Liver (tissue), 9 donors: ENCODE results near the gene MYO5C. TPM values are rescaled to one million over a fixed set of nuclear protein-coding genes. Genes with fewer than 3 reads are reported as not detected.

Experiments used
- DNase-seq: peaks from one replicate; pipeline ENCODE4 v3.0.0-alpha.2; 2017; ENCODE audit warnings: low spot score
- H3K27ac ChIP-seq, 2 donors: one replicate each; pipeline ENCODE4 v1.7.0; 2013; ENCODE audit warnings: inconsistent platforms in 2 of 2, low read length in 2 of 2, control low read depth in 1 of 2, low read depth in 1 of 2, mild to moderate bottlenecking in 1 of 2
- H3K27me3 ChIP-seq, 4 donors: one replicate each; pipeline versions ENCODE4 v1.6.1 to v1.7.0; 2013; ENCODE audit warnings: low read length in 3 of 4, inconsistent platforms in 1 of 4, mild to moderate bottlenecking in 1 of 4, moderate library complexity in 1 of 4; ENCODE audit not compliant: control insufficient read depth in 4 of 4, insufficient read depth in 4 of 4
- H3K36me3 ChIP-seq, 4 donors: one replicate each; pipeline versions ENCODE4 v1.6.1 to v1.7.0; 2013; ENCODE audit warnings: low read length in 3 of 4, mild to moderate bottlenecking in 3 of 4, low read depth in 1 of 4, moderate library complexity in 1 of 4; ENCODE audit not compliant: control insufficient read depth in 4 of 4, insufficient read depth in 3 of 4
- H3K4me1 ChIP-seq, 4 donors: one replicate each; pipeline versions ENCODE4 v1.6.1 to v1.7.0; 2013; ENCODE audit warnings: low read length in 3 of 4, mild to moderate bottlenecking in 3 of 4, moderate library complexity in 1 of 4; ENCODE audit not compliant: control insufficient read depth in 4 of 4, insufficient read depth in 4 of 4
- H3K4me3 ChIP-seq, 3 donors: one replicate each; pipeline versions ENCODE4 v1.6.1 to v1.7.0; 2013; ENCODE audit warnings: low read length in 3 of 3, control low read depth in 1 of 3, low read depth in 1 of 3, mild to moderate bottlenecking in 1 of 3
- H3K9ac ChIP-seq, 2 donors: one replicate each; pipeline ENCODE4 v1.7.0; 2013; ENCODE audit warnings: low read length in 2 of 2, mild to moderate bottlenecking in 2 of 2, moderate library complexity in 2 of 2, control low read depth in 1 of 2, low read depth in 1 of 2
- H3K9me3 ChIP-seq, 4 donors: one replicate each; pipeline versions ENCODE4 v1.6.1 to v1.7.0; 2013; ENCODE audit warnings: low read length in 3 of 4; ENCODE audit not compliant: control insufficient read depth in 4 of 4
- ATF3 ChIP-seq: IDR thresholded peaks from 2 replicates; pipeline ENCODE4 v1.6.1; 2016; ENCODE audit warnings: antibody characterized with exemption
- CTCF ChIP-seq: fragments of 150-350 bp; IDR thresholded peaks from 2 replicates; pipeline ENCODE4 v1.5.1; 2017; ENCODE audit warnings: improper control_type of control experiment, low read depth, low read length; ENCODE audit not compliant: missing input control
- EGR1 ChIP-seq, 2 donors: IDR thresholded peaks; 2 replicates each; pipeline ENCODE4 v1.6.1; 2016 to 2018; ENCODE audit warnings: antibody characterized with exemption in 2 of 2, low read depth in 2 of 2
- FOXA1 ChIP-seq: IDR thresholded peaks from 2 replicates; pipeline ENCODE4 v1.6.1; 2016; ENCODE audit warnings: antibody characterized with exemption
- FOXA2 ChIP-seq: IDR thresholded peaks from 2 replicates; pipeline ENCODE4 v1.6.1; 2016; ENCODE audit warnings: antibody characterized with exemption
- GABPA ChIP-seq, 2 donors: IDR thresholded peaks in 1 of 2; conservative IDR thresholded peaks in 1 of 2; 2 replicates each; pipeline ENCODE4 v1.6.1; 2016; ENCODE audit warnings: antibody characterized with exemption in 2 of 2, mild to moderate bottlenecking in 1 of 2, moderate library complexity in 1 of 2
- HNF4A ChIP-seq, 2 donors: conservative IDR thresholded peaks; 2 replicates each; pipeline ENCODE4 v1.6.1; 2016; ENCODE audit warnings: antibody characterized with exemption in 2 of 2, mild to moderate bottlenecking in 2 of 2
- HNF4G ChIP-seq: IDR thresholded peaks from 2 replicates; pipeline ENCODE4 v1.6.1; 2016; ENCODE audit warnings: antibody characterized with exemption
- JUND ChIP-seq, 2 donors: IDR thresholded peaks; 2 replicates each; pipeline ENCODE4 v1.6.1; 2016; ENCODE audit warnings: antibody characterized with exemption in 2 of 2
- MAX ChIP-seq: IDR thresholded peaks from 2 replicates; pipeline ENCODE4 v1.6.1; 2016; ENCODE audit warnings: antibody characterized with exemption
- NR2F2 ChIP-seq: IDR thresholded peaks from 2 replicates; pipeline ENCODE4 v1.6.1; 2016; ENCODE audit warnings: antibody characterized with exemption
- RAD21 ChIP-seq, 2 donors: IDR thresholded peaks; 2 replicates each; pipeline ENCODE4 v1.6.1; 2016; ENCODE audit warnings: antibody characterized with exemption in 2 of 2, mild to moderate bottlenecking in 2 of 2
- REST ChIP-seq: IDR thresholded peaks from 2 replicates; pipeline ENCODE4 v1.6.1; 2016; ENCODE audit warnings: antibody characterized with exemption, mild to moderate bottlenecking
- RXRA ChIP-seq, 2 donors: IDR thresholded peaks; 2 replicates each; pipeline ENCODE4 v1.6.1; 2017 to 2018; ENCODE audit warnings: antibody characterized with exemption in 2 of 2, mild to moderate bottlenecking in 1 of 2
- SP1 ChIP-seq: IDR thresholded peaks from 2 replicates; pipeline ENCODE4 v1.6.1; 2018; ENCODE audit warnings: antibody characterized with exemption, mild to moderate bottlenecking
- TAF1 ChIP-seq: conservative IDR thresholded peaks from 2 replicates; pipeline ENCODE4 v1.6.1; 2016; ENCODE audit warnings: antibody characterized with exemption, mild to moderate bottlenecking
- YY1 ChIP-seq: IDR thresholded peaks from 2 replicates; pipeline ENCODE4 v1.6.1; 2016; ENCODE audit warnings: antibody characterized with exemption, mild to moderate bottlenecking
- ZBTB33 ChIP-seq: IDR thresholded peaks from 2 replicates; pipeline ENCODE4 v1.6.1; 2016; ENCODE audit warnings: antibody characterized with exemption
- WGBS: extraction: QIAGEN DNeasy Blood & Tissue Kit; methylation state at CpG from one replicate; pipeline ENCODE4 v1.1.7; 2013; 5-methylcytosine and 5-hydroxymethylcytosine counted together
- polyA plus RNA-seq, 2 donors: library from polyadenylated mRNA; stranded (reverse) in 1 of 2; unstranded in 1 of 2; fragments of 200-250 nt in 1 of 2; fragments of >200 nt in 1 of 2; fragmentation: Nextera tagmentation in 1 of 2; extraction: Ambion mirVana in 1 of 2; gene quantifications; one replicate each; pipeline versions ENCODE4 v1.2.1 to v1.2.3, GENCODE V29; 2013 to 2015
- total RNA-seq, 2 donors: library from RNA; depleted of rRNA; stranded (reverse); fragments of >200 nt; gene quantifications; one replicate each; pipeline ENCODE4 v1.2.3, GENCODE V29; 2014
- donor health status: healthy.
- donor health status: healthy.
- donor health status: healthy.
- donor health status: healthy.
- donor health status: healthy.

MYO5C gene
- total and polyA plus RNA-seq, 4 donors, result 1.9 to 8.6 (median 3.0) TPM

- Histone ChIP-seq H3K4me1 (peaks cover 0 to 4% (median 0%) of the 10 kb centered on the region in 4 donors), H3K36me3 (peaks cover 1 to 11% (median 4%) of the 10 kb centered on the region in 4 donors), H3K9me3 (no peaks in the 10 kb centered on the region), H3K9ac (no peak overlapping the region), H3K4me3 (no peak overlapping the region), H3K27ac (no peak overlapping the region), H3K27me3 (no peaks in the 10 kb centered on the region)
- 96% methylated on average over 12 of the region's 12 CpGs for WGBS
- TF ChIP-seq JUND (IDR thresholded peaks at IDR 0.05) (no peak), TAF1 (no peak), YY1 (no peak), CTCF (no peak), SP1 (no peak), NR2F2 (no peak), FOXA1 (no peak), GABPA (IDR thresholded peaks at IDR 0.05 in 1 of 2, conservative IDR thresholded peaks at IDR 0.05 in 1 of 2) (no peak), RAD21 (IDR thresholded peaks at IDR 0.05) (no peak), RXRA (IDR thresholded peaks at IDR 0.05) (no peak), EGR1 (IDR thresholded peaks at IDR 0.05; ENCODE audit: low read depth in 2 of 2) (no peak), HNF4A (conservative IDR thresholded peaks at IDR 0.05) (no peak), MAX (no peak), REST (no peak), HNF4G (no peak), ATF3 (no peak), FOXA2 (no peak), ZBTB33 (no peak)
- no peak for DNase-seq
These were observed 141.4 kb downstream of the MYO5C start for GRCh38 chr15:52153900-52154895.
